ENCODE results near the gene PRKRA.
A peak's percentile ranks its signal among the peaks of the same experiment; 100 is the strongest.

Gene PRKRA

GRCh38 chr2:178450774-178451525 is at the start of gene PRKRA, which contains the start of gene PJVK:
Gene PRKRA, minus strand, starts transcription at chr2:178451175. Its CDS starts 145 bp downstream, at chr2:178451030.
Gene PJVK, plus strand, starts transcription at chr2:178451378. Its CDS starts 2,032 bp downstream, at chr2:178453410.
- peak; percentile 95 for DNase-seq (ENCODE audit: low read depth)
- H3K4me3 ChIP-seq (ENCODE audit: low read depth, low read length), result peak within 1 kb of the TSS; percentile 83

- DNase-seq (ENCODE audit: low read depth), result no peak
- H3K4me3 ChIP-seq (ENCODE audit: low read depth, low read length), result no peak overlapping the region
Observed at GRCh38 chr2:178499640-178500039, 48.7 kb upstream of the PRKRA start.

DNA sequence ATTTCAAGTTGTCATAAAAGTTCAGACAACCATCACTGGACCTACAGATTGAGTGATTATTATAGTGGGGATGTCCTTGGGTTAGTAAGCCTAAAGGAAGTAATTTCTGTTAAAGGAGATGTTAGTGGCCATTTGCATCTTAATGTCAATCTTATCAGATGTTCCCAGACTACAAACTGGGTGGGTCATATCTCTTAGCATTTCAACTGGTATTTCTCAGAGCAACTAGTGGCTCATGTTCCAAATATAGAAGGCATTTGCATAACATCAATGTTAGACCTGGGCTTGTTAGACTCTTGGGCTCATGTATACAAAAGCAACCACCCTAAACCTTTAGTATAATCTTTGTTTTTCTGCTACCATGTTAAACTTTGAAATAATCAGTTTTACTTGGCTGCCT is 47.2 kb upstream of the PRKRA start:
- no peak overlapping the region for H3K4me3 ChIP-seq (ENCODE audit: low read depth, low read length)
- no peak for DNase-seq (ENCODE audit: low read depth)

- no peak for DNase-seq (ENCODE audit: low read depth)
- H3K4me3 ChIP-seq (ENCODE audit: low read depth, low read length), result no peak overlapping the region
Observed at GRCh38 chr2:178496049-178496448, 45.1 kb upstream of the PRKRA start.

DNA sequence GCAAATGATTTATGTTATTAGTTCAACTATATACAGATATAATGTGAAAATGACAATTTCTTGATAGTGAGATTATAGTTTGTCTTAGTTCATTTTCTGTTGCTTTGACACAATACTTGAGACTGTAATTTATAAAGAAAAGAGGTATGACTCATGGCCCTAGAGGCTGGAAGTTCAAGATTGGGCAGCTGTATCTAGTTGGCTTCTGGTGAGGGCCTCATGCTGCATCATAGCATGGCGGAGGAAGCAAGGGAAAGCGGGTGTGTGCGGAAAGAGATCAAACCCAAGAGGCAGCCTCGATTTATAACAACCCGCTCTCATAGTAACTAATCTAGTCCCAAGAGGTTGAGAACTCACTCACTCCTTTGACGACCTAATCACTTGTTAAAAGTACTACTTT is 40.6 kb upstream of the PRKRA start:
- DNase-seq (ENCODE audit: low read depth), result no peak
- H3K4me3 ChIP-seq (ENCODE audit: low read depth, low read length), result no peak overlapping the region

DNA sequence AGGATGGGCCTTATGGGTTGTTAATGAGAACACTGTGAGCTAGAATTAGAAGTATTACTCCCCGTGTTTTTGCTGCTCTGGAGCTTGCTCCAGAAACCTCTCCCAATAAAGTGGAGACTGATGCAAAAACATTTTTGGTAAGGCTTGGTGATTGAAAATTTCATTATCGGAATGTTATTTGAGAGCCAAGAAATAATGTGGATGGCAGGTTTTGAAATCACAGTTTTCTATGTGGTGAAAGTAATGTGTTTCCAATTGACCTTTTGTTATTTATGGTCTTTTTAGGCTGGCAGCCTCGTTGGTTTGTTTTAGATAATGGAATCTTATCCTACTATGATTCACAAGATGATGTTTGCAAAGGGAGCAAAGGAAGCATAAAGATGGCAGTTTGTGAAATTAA is 34.4 kb upstream of the PRKRA start:
- no peak for DNase-seq (ENCODE audit: low read depth)
- H3K4me3 ChIP-seq (ENCODE audit: low read depth, low read length), result no peak overlapping the region

GRCh38 chr2:178484245-178485041 is 33.5 kb upstream of the PRKRA start:
- no peak for DNase-seq (ENCODE audit: low read depth)
- no peak overlapping the region for H3K4me3 ChIP-seq (ENCODE audit: low read depth, low read length)

- no peak overlapping the region for H3K4me3 ChIP-seq (ENCODE audit: low read depth, low read length)
- no peak for DNase-seq (ENCODE audit: low read depth)
Observed at GRCh38 chr2:178482437-178482836, 31.5 kb upstream of the PRKRA start.

DNA sequence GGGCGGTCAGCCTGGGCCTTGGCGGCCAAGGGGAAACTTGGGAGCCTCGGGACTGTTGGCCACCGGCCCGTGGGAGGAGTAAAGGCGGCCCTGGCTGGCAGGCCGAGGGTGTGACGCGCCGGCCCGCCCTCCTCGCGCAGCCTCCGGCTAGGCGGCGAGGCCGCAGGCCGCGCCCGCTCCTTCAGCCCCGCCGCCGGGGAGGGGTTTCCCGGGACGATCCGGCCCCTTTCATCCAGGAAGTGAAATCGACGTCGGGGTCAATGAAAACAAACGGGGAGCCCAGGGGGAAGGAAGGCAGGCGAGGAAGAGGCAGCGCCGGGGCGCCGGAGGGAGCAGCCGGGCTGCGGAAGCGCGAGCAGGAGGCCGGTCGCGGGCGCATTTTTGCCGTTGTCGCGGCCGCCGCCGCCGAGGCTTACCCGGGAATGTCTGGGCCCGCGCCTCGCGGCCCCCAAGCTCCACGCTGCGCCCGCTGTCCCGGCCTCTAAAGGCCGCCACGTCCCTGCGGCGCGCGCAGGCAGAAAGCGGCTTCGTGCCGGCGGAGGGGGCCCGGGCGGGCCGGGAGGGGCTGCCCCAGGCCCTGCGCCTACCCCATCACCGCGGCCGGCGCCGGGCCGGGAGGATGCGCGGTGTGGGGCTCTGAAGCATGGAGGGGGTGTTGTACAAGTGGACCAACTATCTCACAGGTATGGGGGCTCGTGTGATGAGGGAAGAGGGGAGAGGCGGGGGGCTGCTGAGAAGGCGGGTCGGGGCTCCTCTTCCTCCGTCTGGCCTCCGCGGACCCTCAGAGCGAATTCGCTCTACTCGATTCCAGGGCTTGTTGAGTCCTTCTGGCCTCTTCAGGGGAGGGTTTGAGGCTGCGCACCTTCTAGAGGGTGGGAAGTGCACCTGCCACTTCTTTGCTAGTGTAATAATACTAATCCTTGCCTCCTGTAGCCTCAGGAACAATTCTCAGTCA is 29.5 kb upstream of the PRKRA start, which contains the start of gene PLEKHA3:
PLEKHA3 (plus strand) TSS at position 231 of the 955 bp plus-strand sequence; CDS start at position 644, 413 bp downstream.
- H3K4me3 ChIP-seq (ENCODE audit: low read depth, low read length), result peak within 1 kb of the TSS; percentile 79
- peak; percentile 89 for DNase-seq (ENCODE audit: low read depth)

DNA sequence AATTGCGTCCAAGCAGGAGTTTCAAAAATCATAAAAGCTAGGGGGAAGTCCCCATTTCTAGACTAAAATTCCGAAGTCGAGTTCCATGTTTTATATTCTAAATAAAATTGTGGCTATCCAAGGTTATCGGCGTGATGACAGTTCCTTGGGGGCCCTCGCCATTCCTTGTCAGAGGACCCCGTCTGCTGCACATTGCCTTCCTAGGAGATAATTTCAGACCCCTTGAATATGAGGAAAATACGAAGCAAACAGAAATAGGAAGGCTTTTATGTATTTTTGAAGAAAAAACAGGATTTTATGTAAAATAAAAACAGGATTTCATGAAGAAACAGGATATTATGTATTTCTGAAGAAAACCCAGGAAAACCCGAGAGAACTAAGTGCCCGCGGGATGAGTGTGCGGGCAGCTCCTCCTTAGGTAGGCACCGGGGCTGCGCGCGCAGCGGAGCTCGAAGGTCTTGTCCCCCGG is 28.8 kb upstream of the PRKRA start:
- no peak for DNase-seq (ENCODE audit: low read depth)
- peak overlapping the region; percentile 79 for H3K4me3 ChIP-seq (ENCODE audit: low read depth, low read length)

GRCh38 chr2:178479275-178479616 is 28.3 kb upstream of the PRKRA start:
- H3K4me3 ChIP-seq (ENCODE audit: low read depth, low read length), result peak overlapping the region; percentile 86
- DNase-seq (ENCODE audit: low read depth), result no peak

- DNase-seq (ENCODE audit: low read depth), result peak; percentile 45
- peak within 1 kb of the TSS; percentile 86 for H3K4me3 ChIP-seq (ENCODE audit: low read depth, low read length)
Observed at GRCh38 chr2:178478439-178479274, 27.7 kb upstream of the PRKRA start, which contains the start of gene FKBP7. Gene FKBP7, minus strand, starts transcription at chr2:178478600. Its CDS starts 101 bp downstream, at chr2:178478499.

- peak overlapping the region; percentile 86 for H3K4me3 ChIP-seq (ENCODE audit: low read depth, low read length)
- peak; percentile 4 for DNase-seq (ENCODE audit: low read depth)
Observed at GRCh38 chr2:178478130-178478438, 27.1 kb upstream of the PRKRA start.

DNA sequence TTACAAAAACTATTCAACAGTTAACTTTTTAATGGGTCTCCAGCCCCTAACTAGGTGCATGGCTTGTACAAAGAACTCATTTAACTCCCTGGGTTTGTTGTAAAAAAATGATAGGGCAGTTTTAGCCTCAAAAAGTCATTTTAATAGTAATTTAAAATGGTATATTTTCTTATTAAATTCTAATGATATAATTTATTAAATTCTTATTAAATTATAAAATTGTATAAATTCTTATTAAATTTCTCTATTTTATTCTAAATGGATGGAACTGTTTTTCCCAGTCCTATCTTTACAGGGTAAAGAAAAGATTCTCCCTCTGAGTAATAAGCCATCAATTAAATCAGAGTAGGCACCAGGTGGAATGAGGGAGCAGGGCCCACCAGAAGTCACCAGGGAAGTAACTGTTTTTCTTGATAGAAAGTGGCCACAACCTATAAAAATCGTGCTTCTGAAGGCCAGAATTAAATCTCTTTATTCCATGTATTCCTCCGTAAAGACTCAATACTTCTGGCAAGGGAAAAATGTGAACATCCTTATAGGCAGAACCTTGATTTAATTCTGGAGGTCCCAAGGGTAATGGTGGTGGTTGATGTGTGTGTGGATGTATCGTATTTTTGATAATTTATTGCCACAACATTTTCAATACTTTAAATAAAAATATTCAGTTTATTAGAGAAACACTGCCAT is 26.6 kb upstream of the PRKRA start:
- H3K4me3 ChIP-seq (ENCODE audit: low read depth, low read length), result peak overlapping the region; percentile 86
- no peak for DNase-seq (ENCODE audit: low read depth)

DNA sequence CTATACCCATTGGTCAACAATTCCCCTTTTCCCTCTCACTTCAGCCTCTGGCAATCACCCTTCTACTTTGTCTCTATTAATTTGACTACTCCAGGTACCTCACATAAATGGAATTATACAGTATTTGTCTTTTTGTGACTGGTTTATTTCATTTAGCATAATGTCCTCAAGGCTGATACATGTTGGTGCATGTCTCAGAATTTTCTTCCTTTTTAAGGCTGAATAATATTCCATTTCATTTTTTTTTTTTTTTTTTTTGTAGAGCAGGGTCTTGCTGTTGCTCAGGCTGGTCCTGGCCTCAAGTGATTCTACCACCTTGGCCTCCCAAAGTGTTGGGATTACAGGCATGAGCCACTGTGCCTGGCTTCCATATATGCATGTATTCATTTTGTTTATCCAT is 25.5 kb upstream of the PRKRA start:
- no peak overlapping the region for H3K4me3 ChIP-seq (ENCODE audit: low read depth, low read length)
- DNase-seq (ENCODE audit: low read depth), result no peak

GRCh38 chr2:178474560-178474959 is 23.6 kb upstream of the PRKRA start:
- no peak overlapping the region for H3K4me3 ChIP-seq (ENCODE audit: low read depth, low read length)
- DNase-seq (ENCODE audit: low read depth), result no peak

DNA sequence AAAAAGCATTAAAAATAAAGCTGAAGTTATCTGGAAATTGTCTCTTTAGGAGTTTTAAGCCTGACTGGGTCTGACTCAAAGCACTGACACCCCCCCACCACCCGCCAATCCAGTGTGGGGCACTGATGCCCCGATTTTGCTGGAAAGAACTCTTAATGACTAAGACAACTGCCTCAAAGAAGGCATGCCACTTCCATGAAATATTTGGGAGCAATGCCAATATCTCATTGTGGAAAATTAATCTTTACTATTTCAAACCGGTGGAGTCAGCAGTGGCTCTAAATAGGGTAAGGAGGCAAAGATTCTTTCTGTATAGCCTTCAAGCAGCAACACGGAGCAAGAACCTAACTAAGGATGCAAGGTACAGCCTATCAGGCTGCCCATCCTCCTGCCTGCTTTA is 23.0 kb upstream of the PRKRA start:
- no peak overlapping the region for H3K4me3 ChIP-seq (ENCODE audit: low read depth, low read length)
- DNase-seq (ENCODE audit: low read depth), result no peak

DNA sequence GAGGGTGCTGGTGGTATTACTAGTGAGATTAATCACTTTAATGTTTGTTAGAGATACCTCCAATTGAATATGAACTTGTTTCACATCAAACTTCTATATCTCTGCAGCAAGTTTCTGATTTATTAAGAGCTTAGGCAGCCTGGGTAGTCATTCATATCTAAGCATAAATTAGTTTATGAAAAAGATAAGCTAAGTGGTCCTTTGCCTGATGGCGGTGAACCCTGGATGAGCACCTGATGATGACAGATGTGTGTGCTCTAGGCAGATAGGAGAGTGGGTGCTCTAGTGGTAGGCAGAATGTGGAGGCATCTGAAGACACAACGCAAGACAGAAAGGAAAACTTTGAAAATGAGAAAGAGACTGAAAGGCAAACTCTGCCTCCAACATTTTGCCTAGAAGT is 22.4 kb upstream of the PRKRA start:
- no peak for DNase-seq (ENCODE audit: low read depth)
- no peak overlapping the region for H3K4me3 ChIP-seq (ENCODE audit: low read depth, low read length)

Measured in skeletal muscle cell (primary cell).